ENCODE results near the gene GPBP1.

DNA sequence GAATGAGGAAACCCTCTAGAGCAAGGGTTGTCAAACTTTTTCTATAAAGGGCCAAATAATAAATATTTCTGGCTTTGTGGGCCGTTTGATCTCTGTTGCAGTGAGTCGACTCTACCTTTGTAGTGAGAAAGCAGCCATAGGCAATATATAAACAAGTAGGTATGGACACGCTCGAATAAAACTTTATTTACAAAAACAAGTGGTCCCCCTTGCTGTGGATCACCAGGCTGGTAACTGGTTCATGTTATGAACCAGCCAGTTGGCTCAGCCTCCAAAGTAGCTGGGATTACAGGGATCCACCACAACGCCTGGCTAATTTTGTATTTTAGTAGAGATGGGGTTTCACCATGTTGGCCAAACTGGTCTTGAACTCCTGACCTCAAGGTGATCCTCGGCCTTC is 118.5 kb downstream of the GPBP1 start:
- TF ChIP-seq, protein P1, sequence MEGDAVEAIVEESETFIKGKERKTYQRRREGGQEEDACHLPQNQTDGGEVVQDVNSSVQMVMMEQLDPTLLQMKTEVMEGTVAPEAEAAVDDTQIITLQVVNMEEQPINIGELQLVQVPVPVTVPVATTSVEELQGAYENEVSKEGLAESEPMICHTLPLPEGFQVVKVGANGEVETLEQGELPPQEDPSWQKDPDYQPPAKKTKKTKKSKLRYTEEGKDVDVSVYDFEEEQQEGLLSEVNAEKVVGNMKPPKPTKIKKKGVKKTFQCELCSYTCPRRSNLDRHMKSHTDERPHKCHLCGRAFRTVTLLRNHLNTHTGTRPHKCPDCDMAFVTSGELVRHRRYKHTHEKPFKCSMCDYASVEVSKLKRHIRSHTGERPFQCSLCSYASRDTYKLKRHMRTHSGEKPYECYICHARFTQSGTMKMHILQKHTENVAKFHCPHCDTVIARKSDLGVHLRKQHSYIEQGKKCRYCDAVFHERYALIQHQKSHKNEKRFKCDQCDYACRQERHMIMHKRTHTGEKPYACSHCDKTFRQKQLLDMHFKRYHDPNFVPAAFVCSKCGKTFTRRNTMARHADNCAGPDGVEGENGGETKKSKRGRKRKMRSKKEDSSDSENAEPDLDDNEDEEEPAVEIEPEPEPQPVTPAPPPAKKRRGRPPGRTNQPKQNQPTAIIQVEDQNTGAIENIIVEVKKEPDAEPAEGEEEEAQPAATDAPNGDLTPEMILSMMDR (conservative IDR thresholded peaks at IDR 0.05 in 1 of 2, IDR thresholded peaks at IDR 0.05 in 1 of 2; ENCODE audit: low read depth in 1 of 2, low read length in 2 of 2), result no peak
- TF ChIP-seq EZH2 (IDR thresholded peaks at IDR 0.05; ENCODE audit: low read length, missing control alignments), result no peak
